SH-SY5Y (cell line): ENCODE data around the gene APOBEC3C.

ENCODE experiments used
- GATA2 ChIP-seq: IDR thresholded peaks from 2 replicates; pipeline ENCODE4 v1.6.1; 2011; ENCODE audit warnings: mild to moderate bottlenecking, low read depth, low read length
- GATA3 ChIP-seq: IDR thresholded peaks from 2 replicates; pipeline ENCODE4 v1.6.1; 2011; ENCODE audit warnings: low read depth, mild to moderate bottlenecking, low read length, moderate library complexity

GRCh38 chr22:39010946-39011345 is 3.1 kb upstream of the APOBEC3C start:
- TF ChIP-seq GATA2 (no peak), GATA3 (no peak)
